ENCODE results near the gene IPO8.

DNA sequence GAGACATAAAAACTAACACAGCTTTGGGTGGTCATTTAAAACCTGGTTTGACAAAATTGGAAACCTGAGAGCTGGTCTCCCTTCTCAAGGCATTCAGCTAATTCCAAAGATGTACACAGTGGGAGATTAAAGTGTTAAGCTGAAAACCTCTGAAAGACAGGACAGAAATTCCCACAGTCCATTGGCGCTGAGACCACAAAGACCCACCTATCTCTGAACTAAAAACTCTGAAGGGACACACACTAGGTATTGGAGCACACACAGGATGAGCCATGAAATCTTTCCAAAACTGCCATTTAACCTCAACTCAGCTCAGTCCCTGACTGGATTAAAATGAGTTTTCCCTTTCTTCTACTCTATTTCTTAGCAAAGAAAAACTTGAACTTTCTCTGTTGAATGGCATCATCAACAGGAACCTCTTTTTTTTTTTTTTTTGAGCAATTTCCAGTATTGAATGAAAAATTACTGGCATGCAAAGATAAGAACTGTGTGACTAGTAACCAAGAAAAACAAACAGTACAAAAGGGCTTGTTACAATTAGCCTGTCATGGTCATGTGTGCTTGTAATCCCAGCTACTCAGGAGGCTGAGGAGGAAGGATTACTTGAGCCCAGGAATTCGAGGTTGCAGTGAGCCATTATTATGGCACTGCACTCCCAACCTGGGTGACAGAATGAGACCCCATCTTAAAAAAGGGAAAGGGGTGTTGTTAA, 82.4 kb downstream of the IPO8 start:
- TF ChIP-seq EZH2 (IDR thresholded peaks at IDR 0.05) (no peak), POLR2AphosphoS5 (IDR thresholded peaks at IDR 0.05; ENCODE audit: borderline replicate concordance, low read depth, low read length) (no peak)
